HAP-1 (cell line): ENCODE measurements around the gene ZNF784.
"Not testable (repeated sequence)": the region's sequence is repeated elsewhere in the genome, so short reads cannot be mapped to it uniquely, and the experiment has no call there.

Source experiments
- DNase-seq, 2 experiments: peaks; one replicate each; pipeline ENCODE4 v3.0.0-alpha.2; 2016 to 2020; ENCODE audit warnings: low spot score in 2 of 2
- H3K27me3 ChIP-seq: fragments of 250-450 bp; sonication (Bioruptor Pico); 2 replicates; pipeline ENCODE4 v1.5.1; 2020; ENCODE audit warnings: low read depth, mild to moderate bottlenecking, moderate library complexity
- H3K36me3 ChIP-seq: fragments of 250-450 bp; sonication (Bioruptor Pico); replicated peaks from 2 replicates; pipeline ENCODE4 v1.5.1; 2020; ENCODE audit warnings: mild to moderate bottlenecking
- H3K4me1 ChIP-seq: fragments of 250-450 bp; sonication (Bioruptor Pico); 2 replicates; pipeline ENCODE4 v1.5.1; 2020; ENCODE audit warnings: mild to moderate bottlenecking
- H3K4me3 ChIP-seq: fragments of 250-450 bp; sonication (Bioruptor Pico); 2 replicates; pipeline ENCODE4 v1.5.1; 2020; ENCODE audit warnings: mild to moderate bottlenecking, moderate library complexity
- H3K9me3 ChIP-seq: fragments of 250-450 bp; sonication (Bioruptor Pico); 2 replicates; pipeline ENCODE4 v1.5.1; 2020; ENCODE audit warnings: mild to moderate bottlenecking, moderate library complexity
- in situ Hi-C: fragments of 300-500 bp; cut with MboI; formaldehyde crosslinking; loops from 3 replicates; pipeline ENCODE4 v1.14.3; 2020; ENCODE audit warnings: low sequenced_read_pairs, inconsistent platforms, mixed read lengths

ZNF784 gene

GRCh38 chr19:55581823-55582223 lies 42.5 kb downstream of the ZNF784 start:
- peaks cover 4% of the 10 kb centered on the region for H3K36me3 ChIP-seq
- no peak for DNase-seq
- peaks cover 14% of the 10 kb centered on the region for H3K4me1 ChIP-seq
- no peaks in the 10 kb centered on the region for H3K27me3 ChIP-seq
- H3K4me3 ChIP-seq, result no peak overlapping the region
- 0 out of 2 replicates have a peak, but pooled peaks cover 3% of the 10 kb centered on the region for H3K9me3 ChIP-seq
- in situ Hi-C loops, result no loop called here

GRCh38 chr19:55581145-55581822 lies 43.1 kb downstream of the ZNF784 start:
- Histone ChIP-seq H3K27me3 (no peaks in the 10 kb centered on the region), H3K4me3 (peak overlapping the region; percentile 82), H3K4me1 (peaks cover 9% of the 10 kb centered on the region), H3K9me3 (0 out of 2 replicates have a peak, but pooled peaks cover 3% of the 10 kb centered on the region), H3K36me3 (peaks cover 5% of the 10 kb centered on the region)
- peak in 1 of 2 experiments; percentile 55 for DNase-seq
- in situ Hi-C loops, result no loop called here

DNA sequence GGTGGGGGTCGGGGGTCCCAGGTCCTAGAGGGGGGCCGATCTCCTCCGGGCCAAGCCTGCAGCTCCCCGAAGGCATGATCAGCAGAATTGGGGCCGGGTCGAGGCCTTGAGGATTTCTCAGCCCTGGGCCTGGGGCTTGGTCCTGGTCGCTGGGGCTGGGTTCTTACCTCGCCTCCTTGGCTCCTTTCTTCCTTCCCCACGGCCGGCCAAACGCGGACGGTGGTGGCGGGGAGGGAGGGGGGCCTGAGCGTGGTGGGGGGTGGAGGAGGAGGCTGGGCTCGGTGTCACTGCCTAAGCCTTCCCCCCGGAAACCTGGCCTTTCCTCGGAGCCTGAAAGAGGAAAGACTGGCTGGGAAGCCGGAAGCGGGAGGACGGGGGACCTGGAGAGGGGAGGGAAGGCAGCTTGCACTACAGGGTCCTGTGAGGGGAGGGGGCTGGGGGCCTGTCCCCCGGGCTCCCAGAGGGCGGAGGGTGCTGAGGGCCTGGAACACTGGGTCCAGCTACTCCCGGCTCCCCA lies 43.7 kb downstream of the ZNF784 start, which contains the start of gene ZNF579:
ZNF579 (minus strand) TSS at position 221 of the 517 bp plus-strand sequence. CDS start 1,209 bp downstream, outside the sequence.
- peaks cover 4% of the 10 kb centered on the region for H3K4me1 ChIP-seq
- in situ Hi-C loops, result no loop called here
- peak within 1 kb of the TSS; percentile 82 for H3K4me3 ChIP-seq
- H3K36me3 ChIP-seq, result peaks cover 5% of the 10 kb centered on the region
- H3K27me3 ChIP-seq, result no peaks in the 10 kb centered on the region
- peak; percentile 77 to 95 for DNase-seq
- H3K9me3 ChIP-seq, result 0 out of 2 replicates have a peak, but pooled peaks cover 3% of the 10 kb centered on the region

- Histone ChIP-seq H3K4me3 (peak overlapping the region; percentile 82), H3K36me3 (peaks cover 5% of the 10 kb centered on the region), H3K9me3 (no peaks in the 10 kb centered on the region), H3K27me3 (no peaks in the 10 kb centered on the region), H3K4me1 (no peaks in the 10 kb centered on the region)
- peak; percentile 35 to 54 for DNase-seq
- in situ Hi-C loops, result no loop called here
These were observed 44.4 kb downstream of the ZNF784 start for GRCh38 chr19:55579766-55580621.

DNA sequence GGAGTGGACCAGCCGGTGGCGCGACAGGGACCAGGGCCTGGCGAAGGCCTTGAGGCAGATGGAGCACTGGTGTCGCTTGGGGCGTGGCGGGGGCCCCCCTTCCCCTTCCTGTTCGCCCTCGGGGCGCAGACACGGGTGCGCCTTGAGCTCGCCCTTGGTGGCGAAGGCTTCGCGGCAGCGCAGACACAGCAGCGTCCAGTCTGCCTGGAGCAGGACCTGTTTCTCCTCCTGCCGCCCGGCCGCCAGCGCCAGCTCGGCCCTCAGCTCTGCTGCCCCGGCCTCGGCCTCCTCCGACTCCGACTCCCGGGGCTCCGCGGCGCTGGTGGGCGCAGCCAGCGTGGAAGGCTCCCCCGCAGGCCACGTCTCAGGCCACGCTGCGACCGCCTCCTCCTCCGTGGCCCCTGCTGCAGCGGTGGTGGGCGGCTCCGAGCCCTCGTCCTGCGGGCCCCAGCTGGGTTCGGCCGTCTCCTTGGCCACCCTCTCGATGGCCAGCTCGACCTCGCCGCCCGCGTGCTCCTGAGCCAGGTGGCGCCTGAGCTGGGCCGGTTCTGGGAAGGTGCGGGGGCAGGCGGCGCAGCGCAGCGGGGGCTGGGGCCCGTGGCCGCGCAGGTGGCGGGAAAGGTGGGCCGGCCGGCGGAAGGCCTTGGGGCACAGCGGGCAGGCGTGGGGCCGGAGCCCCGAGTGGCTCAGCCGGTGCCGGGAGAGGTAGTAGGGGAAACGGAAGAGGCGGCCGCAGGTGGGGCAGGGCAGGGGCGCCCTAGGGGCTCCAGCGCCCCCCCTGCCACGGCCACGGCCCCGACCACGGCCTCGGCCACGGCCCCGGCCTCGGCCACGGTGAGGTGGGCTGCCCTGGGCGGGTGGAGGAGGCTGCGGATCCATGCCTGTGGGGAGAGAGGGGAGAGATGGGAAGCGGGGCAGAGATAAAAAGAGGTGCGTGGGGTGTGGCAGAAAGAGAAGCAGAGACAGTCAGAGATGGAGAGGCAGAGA lies 45.3 kb downstream of the ZNF784 start:
- Histone ChIP-seq H3K36me3 (peaks cover 5% of the 10 kb centered on the region), H3K27me3 (no peaks in the 10 kb centered on the region), H3K4me3 (peak overlapping the region; percentile 82), H3K4me1 (no peaks in the 10 kb centered on the region), H3K9me3 (no peaks in the 10 kb centered on the region)
- in situ Hi-C loops, result no loop called here
- DNase-seq, result no peak

- in situ Hi-C loops, result no loop called here
- no peak for DNase-seq
These were observed 46.2 kb downstream of the ZNF784 start for GRCh38 chr19:55578031-55578760.

DNA sequence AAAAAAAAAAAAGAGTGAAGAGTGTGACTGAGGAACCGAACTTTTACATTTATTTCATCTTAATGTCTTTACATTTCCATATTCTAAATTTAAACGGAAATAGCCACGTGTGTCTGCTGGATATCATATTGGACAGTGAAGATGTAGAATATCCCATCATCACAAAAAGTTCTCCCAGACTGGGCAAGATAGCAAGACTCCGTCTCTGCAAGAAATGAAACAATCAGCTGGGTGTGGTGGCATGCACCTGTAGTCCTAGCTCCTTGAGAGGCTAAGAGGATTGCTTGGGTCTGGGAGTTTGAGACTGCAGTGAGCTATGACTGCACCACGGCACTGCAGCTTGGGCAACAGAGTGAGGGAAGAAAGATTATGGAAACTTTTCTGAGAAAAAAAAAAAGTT lies 47.6 kb downstream of the ZNF784 start:
- in situ Hi-C loops, result no loop called here
- no peak overlapping the region for H3K4me3 ChIP-seq
- no peaks in the 10 kb centered on the region for H3K9me3 ChIP-seq
- no peak for DNase-seq
- peaks cover 5% of the 10 kb centered on the region for H3K36me3 ChIP-seq
- no peaks in the 10 kb centered on the region for H3K27me3 ChIP-seq
- H3K4me1 ChIP-seq, result no peaks in the 10 kb centered on the region

More at GRCh38 chr19:55578031-55578760, 46.2 kb downstream of the ZNF784 start:
- no peaks in the 10 kb centered on the region for H3K9me3 ChIP-seq
- H3K4me3 ChIP-seq, result no peak overlapping the region
- peaks cover 5% of the 10 kb centered on the region for H3K36me3 ChIP-seq
- no peaks in the 10 kb centered on the region for H3K4me1 ChIP-seq
- no peaks in the 10 kb centered on the region for H3K27me3 ChIP-seq

DNA sequence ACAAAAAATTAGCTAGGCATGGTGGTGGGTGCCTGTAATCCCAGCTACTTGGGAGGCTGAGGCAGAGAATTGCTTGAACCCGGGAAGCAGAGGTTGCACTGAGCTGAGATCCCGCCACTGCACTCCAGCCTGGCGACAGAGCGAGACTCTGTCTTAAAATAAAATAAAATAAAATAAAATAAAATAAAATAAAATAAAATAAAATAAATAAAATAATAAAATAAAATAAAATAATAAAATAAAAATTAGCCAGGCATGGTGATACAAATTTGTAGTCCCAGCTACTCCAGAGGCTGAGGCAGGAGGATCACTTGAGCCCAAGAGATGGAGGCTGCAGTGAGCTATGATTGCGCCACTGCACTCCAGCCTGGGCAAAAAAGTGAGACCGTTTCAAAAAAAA lies 50.4 kb downstream of the ZNF784 start:
- DNase-seq, H3K4me3 ChIP-seq, H3K9me3 ChIP-seq, H3K36me3 ChIP-seq, H3K4me1 ChIP-seq, in situ Hi-C loops, H3K27me3 ChIP-seq: not testable (repeated sequence)
